Kidney glomerular epithelial cell (primary cell): Measurements from ENCODE around the gene ARHGEF33.

Experiments used
- DNase-seq: peaks from one replicate; lab custom pipeline; 2025; lab: John Stamatoyannopoulos, UW

ARHGEF33 gene

GRCh38 chr2:38959938-38960608 is 70.4 kb downstream of the ARHGEF33 start:
- peak; percentile 1 for DNase-seq

- DNase-seq = no peak
Measured at GRCh38 chr2:38960609-38961320, 71.1 kb downstream of the ARHGEF33 start.

GRCh38 chr2:38966006-38966405 is 76.3 kb downstream of the ARHGEF33 start:
- DNase-seq = no peak

GRCh38 chr2:38966678-38967077 is 77.0 kb downstream of the ARHGEF33 start:
- DNase-seq = no peak

GRCh38 chr2:38968021-38968420 is 78.3 kb downstream of the ARHGEF33 start:
- DNase-seq = no peak

GRCh38 chr2:38971377-38971776 is 81.7 kb downstream of the ARHGEF33 start:
- DNase-seq = no peak

GRCh38 chr2:38973266-38973665 is 83.6 kb downstream of the ARHGEF33 start:
- DNase-seq = no peak

- no peak for DNase-seq
Measured at GRCh38 chr2:38975042-38975441, 85.4 kb downstream of the ARHGEF33 start.

- DNase-seq = no peak
Measured at GRCh38 chr2:38977047-38977446, 87.4 kb downstream of the ARHGEF33 start.

GRCh38 chr2:38978296-38978903 is 88.7 kb downstream of the ARHGEF33 start:
- DNase-seq = no peak

GRCh38 chr2:38978908-38979307 is 89.2 kb downstream of the ARHGEF33 start:
- no peak for DNase-seq

GRCh38 chr2:38981003-38981669 is 91.5 kb downstream of the ARHGEF33 start:
- DNase-seq = no peak

- no peak for DNase-seq
Measured at GRCh38 chr2:38981670-38982357, 92.1 kb downstream of the ARHGEF33 start.

- DNase-seq = no peak
Measured at GRCh38 chr2:38982498-38982897, 92.8 kb downstream of the ARHGEF33 start.

- no peak for DNase-seq
Measured at GRCh38 chr2:38988716-38989115, 99.0 kb downstream of the ARHGEF33 start.

- DNase-seq = no peak
Measured at GRCh38 chr2:38991899-38992298, 102.2 kb downstream of the ARHGEF33 start.

GRCh38 chr2:38997781-38998180 is 108.1 kb downstream of the ARHGEF33 start:
- peak; percentile 53 for DNase-seq

- DNase-seq = no peak
Measured at GRCh38 chr2:39000552-39000951, 110.9 kb downstream of the ARHGEF33 start.

- DNase-seq = no peak
Measured at GRCh38 chr2:39007875-39008504, 118.3 kb downstream of the ARHGEF33 start.

GRCh38 chr2:39008665-39009064 is 119.0 kb downstream of the ARHGEF33 start:
- no peak for DNase-seq

- DNase-seq = no peak
Measured at GRCh38 chr2:39013871-39014270, 124.2 kb downstream of the ARHGEF33 start.

GRCh38 chr2:39015424-39015823 is 125.7 kb downstream of the ARHGEF33 start:
- DNase-seq = no peak
